Ishikawa (cell line): ENCODE measurements around the gene ARVCF.

Source experiments
- CEBPB ChIP-seq: IDR thresholded peaks from 2 replicates; pipeline ENCODE4 v1.6.1; 2012
- CREB1 ChIP-seq: IDR thresholded peaks from 2 replicates; pipeline ENCODE4 v1.6.1; 2012; ENCODE audit warnings: low read depth
- EGR1 ChIP-seq: IDR thresholded peaks from 2 replicates; pipeline ENCODE4 v1.6.1; 2012
- EP300 ChIP-seq: IDR thresholded peaks from 2 replicates; pipeline ENCODE4 v1.6.1; 2012; ENCODE audit warnings: borderline replicate concordance
- FOXM1 ChIP-seq: IDR thresholded peaks from 2 replicates; pipeline ENCODE4 v1.6.1; 2012; ENCODE audit warnings: low read depth, borderline replicate concordance
- MAX ChIP-seq: IDR thresholded peaks from 2 replicates; pipeline ENCODE4 v1.6.1; 2012
- NFIC ChIP-seq: IDR thresholded peaks from 2 replicates; pipeline ENCODE4 v1.6.1; 2012
- RAD21 ChIP-seq: IDR thresholded peaks from 2 replicates; pipeline ENCODE4 v1.6.1; 2012; ENCODE audit warnings: low read depth
- REST ChIP-seq: IDR thresholded peaks from 2 replicates; pipeline ENCODE4 v1.6.1; 2012; ENCODE audit warnings: low read depth, mild to moderate bottlenecking
- TAF1 ChIP-seq: IDR thresholded peaks from 2 replicates; pipeline ENCODE4 v1.6.1; 2012; ENCODE audit warnings: low read depth, mild to moderate bottlenecking
- TCF12 ChIP-seq: IDR thresholded peaks from 2 replicates; pipeline ENCODE4 v1.6.1; 2012; ENCODE audit warnings: low read depth
- TEAD4 ChIP-seq: IDR thresholded peaks from 2 replicates; pipeline ENCODE4 v1.6.1; 2012
- USF1 ChIP-seq: IDR thresholded peaks from 2 replicates; pipeline ENCODE4 v1.6.1; 2012
- YY1 ChIP-seq: IDR thresholded peaks from 2 replicates; pipeline ENCODE4 v1.6.1; 2012; ENCODE audit warnings: low read depth
- ZBTB7A ChIP-seq: IDR thresholded peaks from 2 replicates; pipeline ENCODE4 v1.6.1; 2012; ENCODE audit warnings: low read depth

ARVCF gene

GRCh38 chr22:20056696-20057386 is 40.2 kb upstream of the ARVCF start:
- TF ChIP-seq YY1: no peak
- no peak for TF ChIP-seq TCF12
- no peak for TF ChIP-seq NFIC
- no peak for TF ChIP-seq CREB1
- TF ChIP-seq EP300: no peak
- TF ChIP-seq USF1: no peak
- no peak for TF ChIP-seq RAD21
- TF ChIP-seq EGR1: no peak
- TF ChIP-seq ZBTB7A: no peak
- no peak for TF ChIP-seq TEAD4
- no peak for TF ChIP-seq REST
- TF ChIP-seq CEBPB: no peak
- no peak for TF ChIP-seq TAF1
- no peak for TF ChIP-seq MAX
- no peak for TF ChIP-seq FOXM1

GRCh38 chr22:20056161-20056560 is 39.5 kb upstream of the ARVCF start:
- TF ChIP-seq TAF1 (no peak), YY1 (no peak), TEAD4 (no peak), MAX (no peak), RAD21 (no peak), REST (no peak), USF1 (no peak), CREB1 (no peak)

- TF ChIP-seq ZBTB7A (no peak), EP300 (no peak), TEAD4 (no peak), TAF1 (no peak), CREB1 (no peak), MAX (no peak), RAD21 (no peak), CEBPB (no peak)
Observed at GRCh38 chr22:20055654-20056053, 39.0 kb upstream of the ARVCF start.

- TF ChIP-seq YY1: no peak
Observed at GRCh38 chr22:20055144-20055543, 38.5 kb upstream of the ARVCF start.

- no peak for TF ChIP-seq TAF1
- TF ChIP-seq EP300: no peak
- TF ChIP-seq RAD21: no peak
- TF ChIP-seq TEAD4: no peak
- TF ChIP-seq MAX: no peak
- TF ChIP-seq REST: no peak
- TF ChIP-seq NFIC: no peak
- no peak for TF ChIP-seq FOXM1
Observed at GRCh38 chr22:20054485-20054884, 37.9 kb upstream of the ARVCF start.
